NCI-H748 (cell line): Measurements from ENCODE around the gene TIAM1.

Experiments used
- DNase-seq: peaks from one replicate; lab custom pipeline; 2025; ENCODE audit not compliant: unreplicated experiment; lab: John Stamatoyannopoulos, UW

Gene TIAM1

GRCh38 chr21:31211836-31212235 is 132.2 kb downstream of the TIAM1 start:
- no peak for DNase-seq

GRCh38 chr21:31205412-31205811 is 138.6 kb downstream of the TIAM1 start:
- DNase-seq, result no peak

- DNase-seq, result peak; percentile 86
Observed at GRCh38 chr21:31204801-31205200, 139.3 kb downstream of the TIAM1 start.

GRCh38 chr21:31203431-31204054 is 140.5 kb downstream of the TIAM1 start:
- DNase-seq, result no peak

GRCh38 chr21:31201548-31201947 is 142.5 kb downstream of the TIAM1 start:
- DNase-seq, result no peak

- DNase-seq, result no peak
Observed at GRCh38 chr21:31201144-31201543, 142.9 kb downstream of the TIAM1 start.

- DNase-seq, result peak; percentile 47
Observed at GRCh38 chr21:31198575-31198974, 145.5 kb downstream of the TIAM1 start.

GRCh38 chr21:31196724-31197123 is 147.3 kb downstream of the TIAM1 start:
- no peak for DNase-seq

GRCh38 chr21:31195334-31196015 is 148.6 kb downstream of the TIAM1 start:
- no peak for DNase-seq

GRCh38 chr21:31194510-31195293 is 149.4 kb downstream of the TIAM1 start:
- DNase-seq, result no peak

GRCh38 chr21:31193761-31194160 is 150.3 kb downstream of the TIAM1 start:
- no peak for DNase-seq

- DNase-seq, result no peak
Observed at GRCh38 chr21:31191553-31191952, 152.5 kb downstream of the TIAM1 start.

GRCh38 chr21:31190516-31190915 is 153.5 kb downstream of the TIAM1 start:
- DNase-seq, result no peak

GRCh38 chr21:31187499-31187898 is 156.6 kb downstream of the TIAM1 start:
- no peak for DNase-seq

GRCh38 chr21:31186916-31187315 is 157.1 kb downstream of the TIAM1 start:
- DNase-seq, result no peak

GRCh38 chr21:31185663-31186062 is 158.4 kb downstream of the TIAM1 start:
- no peak for DNase-seq

GRCh38 chr21:31184876-31185275 is 159.2 kb downstream of the TIAM1 start:
- no peak for DNase-seq

GRCh38 chr21:31184459-31184858 is 159.6 kb downstream of the TIAM1 start:
- no peak for DNase-seq

- no peak for DNase-seq
Observed at GRCh38 chr21:31182231-31183140, 161.6 kb downstream of the TIAM1 start.

- DNase-seq, result no peak
Observed at GRCh38 chr21:31181082-31181750, 162.8 kb downstream of the TIAM1 start.
